Mammary epithelial cell (primary cell): ENCODE data around the gene NDST1.

Experiments used
- CTCF ChIP-seq, 2 donors: IDR thresholded peaks in 1 of 2; conservative IDR thresholded peaks in 1 of 2; 2 replicates each; pipeline ENCODE4 v1.5.1; 2011 to 2012; ENCODE audit warnings: inconsistent platforms in 2 of 2, low read length in 2 of 2, mild to moderate bottlenecking in 2 of 2, control low read depth in 1 of 2, low read depth in 1 of 2; ENCODE audit not compliant: insufficient read depth in 1 of 2; ENCODE audit errors: extremely low read depth in 1 of 2
- EZH2 ChIP-seq: IDR thresholded peaks from 2 replicates; pipeline ENCODE4 v1.6.1; 2012; ENCODE audit warnings: low read length, inconsistent platforms, borderline replicate concordance

GRCh38 chr5:150551066-150551465, 43.1 kb downstream of the NDST1 start:
- TF ChIP-seq CTCF (conservative IDR thresholded peaks at IDR 0.05 in 1 of 2, IDR thresholded peaks at IDR 0.05 in 1 of 2; ENCODE audit: extremely low read depth in 1 of 2, insufficient read depth in 1 of 2, low read depth in 1 of 2, low read length in 2 of 2) (no peak), EZH2 (no peak)
